ENCODE results near the gene PLEK2. TPM values are rescaled to one million over a fixed set of nuclear protein-coding genes. Genes with fewer than 3 reads are reported as not detected.

The PLEK2 gene, protein sequence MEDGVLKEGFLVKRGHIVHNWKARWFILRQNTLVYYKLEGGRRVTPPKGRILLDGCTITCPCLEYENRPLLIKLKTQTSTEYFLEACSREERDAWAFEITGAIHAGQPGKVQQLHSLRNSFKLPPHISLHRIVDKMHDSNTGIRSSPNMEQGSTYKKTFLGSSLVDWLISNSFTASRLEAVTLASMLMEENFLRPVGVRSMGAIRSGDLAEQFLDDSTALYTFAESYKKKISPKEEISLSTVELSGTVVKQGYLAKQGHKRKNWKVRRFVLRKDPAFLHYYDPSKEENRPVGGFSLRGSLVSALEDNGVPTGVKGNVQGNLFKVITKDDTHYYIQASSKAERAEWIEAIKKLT
- total RNA-seq (0.17 and 0.51 TPM in 2 replicates), polyA plus RNA-seq (1.1 and 3.5 TPM in 2 replicates), polyA minus RNA-seq (ENCODE audit: low replicate concordance) (2.4 TPM in 1 of 2 replicates, not detected in the other)
- polyA plus RNA-seq (2012), result 1.2 and 4.2 TPM in 2 replicates

DNA sequence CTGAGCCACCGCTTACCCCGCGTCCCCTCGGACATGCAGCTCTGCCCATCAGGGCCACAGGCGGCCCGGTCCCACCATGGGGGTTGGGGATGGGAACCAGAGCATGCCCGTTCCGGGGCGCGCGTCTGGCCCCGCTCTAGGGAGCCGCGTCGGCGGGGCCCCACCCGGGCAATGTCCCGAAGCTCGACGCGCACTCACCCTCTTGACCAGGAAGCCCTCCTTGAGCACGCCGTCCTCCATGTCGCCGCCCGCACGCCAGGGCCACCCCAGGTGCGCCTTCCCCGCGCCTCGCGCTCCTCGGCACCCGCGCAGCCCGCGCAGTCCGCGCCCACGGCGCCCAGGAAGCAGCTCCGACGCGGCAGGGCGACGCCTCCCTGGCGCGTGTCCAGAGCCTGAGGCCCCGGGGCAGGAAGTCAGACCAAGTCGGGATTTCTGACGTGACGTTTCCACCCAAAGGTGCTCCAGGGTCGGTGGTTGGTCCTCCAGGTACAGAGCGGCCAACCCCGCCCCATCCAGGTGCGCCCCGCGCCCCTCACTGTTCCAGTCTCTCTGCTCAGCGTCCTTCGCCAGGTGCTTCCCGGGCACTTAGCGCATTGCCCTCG, at the start of gene PLEK2:
Gene PLEK2, minus strand, starts transcription at position 346 of the 602 bp plus-strand sequence. Its CDS starts 106 bp downstream, at position 240.
- Histone ChIP-seq H3K27ac (ENCODE audit: insufficient read depth, low read length) (no peak within 1 kb of the TSS), H4K20me1 (ENCODE audit: control insufficient read depth, extremely low read depth, insufficient read depth, low read length) (no peaks in the 10 kb centered on the region), H3K27me3 (ENCODE audit: control insufficient read depth, insufficient read depth, low read length) (no peaks in the 10 kb centered on the region), H3K4me2 (ENCODE audit: extremely low read depth, insufficient read depth, low read length) (peak within 1 kb of the TSS; percentile 77), H3K4me3 (replicated peaks in 1 of 4; ENCODE audit: control extremely low read depth in 1 of 4, insufficient read depth in 1 of 4, low read depth in 3 of 4, low read length in 4 of 4) (peak within 1 kb of the TSS; percentile 18 to 50 (median 28)), H3K4me1 (ENCODE audit: control insufficient read depth, extremely low read depth, insufficient read depth, low read length) (peaks cover 6% of the 10 kb centered on the region), H3K9me3 (ENCODE audit: control insufficient read depth, insufficient read depth, low read depth, low read length) (no peaks in the 10 kb centered on the region), H2AFZ (ENCODE audit: low read length) (peak within 1 kb of the TSS; percentile 73), H3K79me2 (ENCODE audit: control insufficient read depth, insufficient read depth, low read length) (no peaks in the 10 kb centered on the region), H3K36me3 (ENCODE audit: control insufficient read depth, insufficient read depth, low read length) (no peaks in the 10 kb centered on the region), H3K9ac (ENCODE audit: insufficient read depth, low read length) (no peak within 1 kb of the TSS)
- DNase-seq (ENCODE audit: low read depth in 2 of 2), result peak; percentile 20 to 42
- no peak for TF ChIP-seq EZH2 (IDR thresholded peaks at IDR 0.05; ENCODE audit: low read length, missing control alignments)
- TF ChIP-seq, protein P1, sequence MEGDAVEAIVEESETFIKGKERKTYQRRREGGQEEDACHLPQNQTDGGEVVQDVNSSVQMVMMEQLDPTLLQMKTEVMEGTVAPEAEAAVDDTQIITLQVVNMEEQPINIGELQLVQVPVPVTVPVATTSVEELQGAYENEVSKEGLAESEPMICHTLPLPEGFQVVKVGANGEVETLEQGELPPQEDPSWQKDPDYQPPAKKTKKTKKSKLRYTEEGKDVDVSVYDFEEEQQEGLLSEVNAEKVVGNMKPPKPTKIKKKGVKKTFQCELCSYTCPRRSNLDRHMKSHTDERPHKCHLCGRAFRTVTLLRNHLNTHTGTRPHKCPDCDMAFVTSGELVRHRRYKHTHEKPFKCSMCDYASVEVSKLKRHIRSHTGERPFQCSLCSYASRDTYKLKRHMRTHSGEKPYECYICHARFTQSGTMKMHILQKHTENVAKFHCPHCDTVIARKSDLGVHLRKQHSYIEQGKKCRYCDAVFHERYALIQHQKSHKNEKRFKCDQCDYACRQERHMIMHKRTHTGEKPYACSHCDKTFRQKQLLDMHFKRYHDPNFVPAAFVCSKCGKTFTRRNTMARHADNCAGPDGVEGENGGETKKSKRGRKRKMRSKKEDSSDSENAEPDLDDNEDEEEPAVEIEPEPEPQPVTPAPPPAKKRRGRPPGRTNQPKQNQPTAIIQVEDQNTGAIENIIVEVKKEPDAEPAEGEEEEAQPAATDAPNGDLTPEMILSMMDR (conservative IDR thresholded peaks at IDR 0.05 in 1 of 2, IDR thresholded peaks at IDR 0.05 in 1 of 2; ENCODE audit: low read depth in 1 of 2, low read length in 2 of 2), result no peak

DNA sequence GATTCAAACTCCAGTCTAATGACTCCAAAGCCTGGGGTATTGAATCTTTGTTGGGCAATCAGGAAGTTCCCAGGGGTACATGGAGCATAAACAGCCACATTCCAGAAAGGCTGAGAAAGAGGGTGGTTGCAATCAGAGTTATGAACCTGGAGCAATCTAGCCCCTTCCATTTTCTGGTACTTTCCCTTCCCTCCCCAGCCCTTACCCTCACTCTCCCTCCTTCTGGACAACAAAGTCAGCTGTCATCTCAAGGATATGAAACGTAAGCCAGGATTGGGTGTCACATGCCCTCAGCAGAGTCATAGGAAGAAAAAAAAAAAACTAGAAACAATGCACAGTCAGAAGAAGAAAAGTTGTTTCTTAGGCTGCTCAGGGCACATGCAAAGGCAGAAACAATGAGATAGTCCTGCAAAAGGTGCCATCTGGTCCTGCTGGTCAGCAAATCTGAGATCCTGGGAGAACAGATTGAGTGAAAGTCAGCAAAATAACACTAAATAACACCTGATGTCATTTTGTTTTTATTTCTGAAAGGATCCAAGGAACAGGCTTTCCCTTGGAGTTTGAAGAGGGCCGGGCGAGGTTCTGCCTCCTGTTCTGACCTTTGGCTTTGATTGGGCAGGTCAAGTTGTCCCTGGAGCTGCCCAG, 49.5 kb upstream of the PLEK2 start:
- Histone ChIP-seq H2AFZ (ENCODE audit: low read length) (no peak overlapping the region), H3K79me2 (ENCODE audit: control insufficient read depth, insufficient read depth, low read length) (no peaks in the 10 kb centered on the region), H3K27me3 (ENCODE audit: control insufficient read depth, insufficient read depth, low read length) (peaks cover 14% of the 10 kb centered on the region)

More for the DNA sequence above, 49.5 kb upstream of the PLEK2 start:
- Histone ChIP-seq H3K4me2 (ENCODE audit: extremely low read depth, insufficient read depth, low read length) (no peak overlapping the region), H3K4me3 (replicated peaks in 1 of 4; ENCODE audit: control extremely low read depth in 1 of 4, insufficient read depth in 1 of 4, low read depth in 3 of 4, low read length in 4 of 4) (no peak overlapping the region), H3K27ac (ENCODE audit: insufficient read depth, low read length) (no peak overlapping the region), H3K4me1 (ENCODE audit: control insufficient read depth, extremely low read depth, insufficient read depth, low read length) (no peaks in the 10 kb centered on the region), H3K9ac (ENCODE audit: insufficient read depth, low read length) (no peak overlapping the region), H3K9me3 (ENCODE audit: control insufficient read depth, insufficient read depth, low read depth, low read length) (no peaks in the 10 kb centered on the region), H3K36me3 (ENCODE audit: control insufficient read depth, insufficient read depth, low read length) (no peaks in the 10 kb centered on the region), H4K20me1 (ENCODE audit: control insufficient read depth, extremely low read depth, insufficient read depth, low read length) (no peaks in the 10 kb centered on the region)
- DNase-seq (ENCODE audit: low read depth in 2 of 2), result no peak
- TF ChIP-seq, protein P1 (conservative IDR thresholded peaks at IDR 0.05 in 1 of 2, IDR thresholded peaks at IDR 0.05 in 1 of 2; ENCODE audit: low read depth in 1 of 2, low read length in 2 of 2), result no peak
- TF ChIP-seq EZH2 (IDR thresholded peaks at IDR 0.05; ENCODE audit: low read length, missing control alignments), result no peak

Data from fibroblast of lung (primary cell).